Right renal cortex interstitium (tissue), 3 donors: ENCODE results near the gene AMER2. TPM values are rescaled to one million over a fixed set of nuclear protein-coding genes. Genes with fewer than 3 reads are reported as not detected.

ENCODE experiments used
- DNase-seq, 3 donors: peaks; one replicate each; pipeline ENCODE4 v3.0.0-alpha.2; 2013; ENCODE audit warnings: low read depth in 3 of 3, low spot score in 2 of 3
- polyA plus RNA-seq, 3 donors: library from polyadenylated mRNA; unstranded; fragments of 120-200 nt; gene quantifications; one replicate each; pipeline ENCODE4 v1.2.1, GENCODE V29; 2013; ENCODE audit not compliant: insufficient read length in 3 of 3

Gene AMER2
- polyA plus RNA-seq, 3 donors: 0.19 to 0.33 (median 0.25) TPM

GRCh38 chr13:25157681-25158080 is 14.4 kb downstream of the AMER2 start:
- DNase-seq: no peak

GRCh38 chr13:25153736-25154135 is 18.4 kb downstream of the AMER2 start:
- no peak for DNase-seq

GRCh38 chr13:25151626-25152195 is 20.4 kb downstream of the AMER2 start:
- no peak for DNase-seq

GRCh38 chr13:25149711-25150110 is 22.4 kb downstream of the AMER2 start:
- DNase-seq: no peak

- no peak for DNase-seq
Measured at GRCh38 chr13:25148402-25148771, 23.7 kb downstream of the AMER2 start.

- no peak for DNase-seq
Measured at GRCh38 chr13:25147638-25148401, 24.3 kb downstream of the AMER2 start.

GRCh38 chr13:25143706-25144105 is 28.4 kb downstream of the AMER2 start:
- no peak for DNase-seq

- DNase-seq: no peak
Measured at GRCh38 chr13:25141042-25141441, 31.0 kb downstream of the AMER2 start.

- DNase-seq: no peak
Measured at GRCh38 chr13:25137788-25138115, 34.3 kb downstream of the AMER2 start.

- DNase-seq: no peak
Measured at GRCh38 chr13:25136880-25137787, 35.0 kb downstream of the AMER2 start.

- DNase-seq: no peak
Measured at GRCh38 chr13:25135896-25136295, 36.2 kb downstream of the AMER2 start.

GRCh38 chr13:25132751-25133390 is 39.2 kb downstream of the AMER2 start:
- no peak for DNase-seq

GRCh38 chr13:25131881-25132420 is 40.1 kb downstream of the AMER2 start:
- DNase-seq: no peak

- no peak for DNase-seq
Measured at GRCh38 chr13:25130944-25131343, 41.1 kb downstream of the AMER2 start.

- DNase-seq: no peak
Measured at GRCh38 chr13:25118378-25118905, 53.6 kb downstream of the AMER2 start.

GRCh38 chr13:25117312-25117711 is 54.8 kb downstream of the AMER2 start:
- DNase-seq: no peak

GRCh38 chr13:25116044-25116443 is 56.0 kb downstream of the AMER2 start:
- DNase-seq: no peak

GRCh38 chr13:25114220-25114619 is 57.9 kb downstream of the AMER2 start:
- DNase-seq: peak; percentile 58 to 71 (median 70)

- DNase-seq: no peak
Measured at GRCh38 chr13:25112695-25113255, 59.3 kb downstream of the AMER2 start.
